Testis (tissue), 2 donors: ENCODE results near the gene HPSE2.

Source experiments
- POLR2A ChIP-seq: fragments of 450-650 bp; IDR thresholded peaks from one replicate; pipeline ENCODE4 v1.6.1; 2017; ENCODE audit warnings: antibody characterized with exemption, mild to moderate bottlenecking, moderate library complexity
- TF ChIP-seq, protein P1 (sequence below), 3 experiments: fragments of 450-650 bp in 2 of 3; fragments of 200-600 bp in 1 of 3; sonication (generic) in 1 of 3; IDR thresholded peaks; one replicate each; pipeline ENCODE4 v1.5.1; 2016 to 2019; ENCODE audit warnings: antibody characterized with exemption in 3 of 3, mild to moderate bottlenecking in 2 of 3, moderate library complexity in 1 of 3

DNA sequence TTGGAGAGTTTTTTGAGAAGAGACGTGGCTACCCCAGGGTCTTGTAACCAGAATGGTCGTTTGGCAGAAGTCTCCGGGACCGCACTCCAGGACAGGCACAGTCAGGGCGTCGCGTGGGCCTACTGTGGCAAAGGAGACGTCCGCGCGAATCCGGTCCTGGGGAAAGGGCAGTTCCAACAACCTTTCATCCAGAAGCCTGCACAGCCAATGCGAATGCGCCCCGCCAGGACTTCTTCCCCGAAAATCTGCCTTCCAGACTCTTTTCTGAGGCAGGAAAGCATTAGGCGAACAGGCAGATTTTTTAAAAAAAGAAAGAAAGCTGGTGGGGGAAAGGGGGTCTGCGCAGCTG lies 2.0 kb downstream of the HPSE2 start:
- TF ChIP-seq, protein P1, sequence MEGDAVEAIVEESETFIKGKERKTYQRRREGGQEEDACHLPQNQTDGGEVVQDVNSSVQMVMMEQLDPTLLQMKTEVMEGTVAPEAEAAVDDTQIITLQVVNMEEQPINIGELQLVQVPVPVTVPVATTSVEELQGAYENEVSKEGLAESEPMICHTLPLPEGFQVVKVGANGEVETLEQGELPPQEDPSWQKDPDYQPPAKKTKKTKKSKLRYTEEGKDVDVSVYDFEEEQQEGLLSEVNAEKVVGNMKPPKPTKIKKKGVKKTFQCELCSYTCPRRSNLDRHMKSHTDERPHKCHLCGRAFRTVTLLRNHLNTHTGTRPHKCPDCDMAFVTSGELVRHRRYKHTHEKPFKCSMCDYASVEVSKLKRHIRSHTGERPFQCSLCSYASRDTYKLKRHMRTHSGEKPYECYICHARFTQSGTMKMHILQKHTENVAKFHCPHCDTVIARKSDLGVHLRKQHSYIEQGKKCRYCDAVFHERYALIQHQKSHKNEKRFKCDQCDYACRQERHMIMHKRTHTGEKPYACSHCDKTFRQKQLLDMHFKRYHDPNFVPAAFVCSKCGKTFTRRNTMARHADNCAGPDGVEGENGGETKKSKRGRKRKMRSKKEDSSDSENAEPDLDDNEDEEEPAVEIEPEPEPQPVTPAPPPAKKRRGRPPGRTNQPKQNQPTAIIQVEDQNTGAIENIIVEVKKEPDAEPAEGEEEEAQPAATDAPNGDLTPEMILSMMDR (IDR thresholded peaks at IDR 0.05), result no peak
- TF ChIP-seq POLR2A, result no peak
